NCI-H1092 treated with DMSO at 0.1 percent for 48 hours (cell line): ENCODE measurements around the gene AKT3.
A peak's percentile ranks its signal among the peaks of the same experiment; 100 is the strongest.

ENCODE experiments used
- DNase-seq: peaks from one replicate; lab custom pipeline; 2025; lab: John Stamatoyannopoulos, UW

AKT3 gene

DNA sequence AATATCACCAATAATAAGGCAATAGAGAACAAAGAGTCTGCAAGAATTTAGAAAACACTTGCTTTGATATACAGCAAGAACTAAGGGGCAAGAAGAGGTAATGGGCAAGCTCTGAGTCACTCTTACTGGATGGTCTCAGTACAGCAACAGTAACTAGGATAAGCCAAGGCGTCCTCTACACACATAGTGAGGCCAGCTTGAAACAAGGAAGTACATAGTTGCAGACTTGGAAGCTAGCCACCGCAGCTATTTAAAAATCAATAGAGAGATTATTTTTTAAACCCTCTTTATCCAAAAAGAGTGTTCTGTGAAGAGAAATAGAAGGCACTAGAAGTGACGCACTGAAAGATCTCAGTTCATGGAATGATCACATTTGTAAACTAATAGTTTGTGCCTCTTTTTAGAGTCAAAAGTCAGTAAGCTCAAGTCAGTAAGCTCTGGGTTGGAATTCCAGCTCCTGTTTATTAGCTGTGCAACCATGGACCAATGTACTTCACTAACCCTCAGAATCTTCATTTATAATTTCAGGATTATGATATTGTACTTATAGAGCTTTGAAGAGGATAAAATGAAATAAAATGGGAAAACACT lies 118.6 kb downstream of the AKT3 start:
- DNase-seq: peak; percentile 87

DNA sequence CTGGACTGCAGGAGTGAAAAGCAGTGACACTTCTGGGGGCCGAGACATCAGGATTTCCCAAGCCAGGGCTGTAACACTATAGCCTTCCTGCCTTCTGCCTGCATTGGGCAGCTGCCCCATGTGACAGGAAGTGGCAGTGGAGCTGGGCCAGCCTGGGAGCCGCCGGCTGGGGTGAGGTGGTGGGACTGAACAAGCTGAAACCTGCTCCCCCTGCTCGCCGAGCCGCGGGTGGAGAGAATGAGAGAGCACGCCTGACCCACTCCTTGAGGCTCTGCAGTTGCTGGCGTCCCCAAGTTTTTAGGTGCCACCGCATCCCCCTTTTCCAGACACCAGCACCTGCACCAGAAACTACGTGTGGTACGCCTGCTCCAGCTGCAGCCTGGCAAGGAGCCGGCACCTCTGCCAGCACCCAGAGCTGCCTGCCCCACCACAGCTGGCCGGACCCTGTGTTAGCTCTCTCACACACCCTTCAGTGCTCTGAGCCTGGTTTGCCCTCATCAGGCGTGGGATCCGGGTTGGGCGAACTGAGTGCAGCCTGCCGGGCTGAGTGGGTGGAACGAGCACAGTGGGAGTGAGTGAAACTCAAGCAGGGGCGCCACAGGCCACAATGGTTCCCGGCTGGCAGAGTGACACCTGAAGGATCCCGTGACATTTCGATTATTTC lies 119.4 kb downstream of the AKT3 start:
- no peak for DNase-seq

DNA sequence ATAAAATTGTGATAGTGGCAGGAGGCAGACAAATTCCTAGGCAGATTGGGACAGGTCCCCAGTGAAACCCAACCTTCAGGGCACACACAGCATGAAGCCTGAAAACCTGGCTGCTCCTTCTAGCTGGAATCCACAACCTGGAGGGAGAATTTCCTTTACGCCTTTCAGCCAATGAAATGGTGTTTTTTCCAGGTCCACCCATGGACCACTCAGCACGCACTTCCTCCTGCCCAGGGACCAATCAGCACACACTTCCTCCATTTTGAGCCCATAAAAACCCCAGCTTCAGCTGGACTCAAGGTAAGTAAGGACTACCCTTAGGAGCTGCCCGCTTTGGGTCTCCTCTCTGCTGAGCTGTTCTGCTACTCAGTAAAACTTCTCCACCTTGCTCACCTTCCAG lies 120.1 kb downstream of the AKT3 start:
- DNase-seq: no peak

DNA sequence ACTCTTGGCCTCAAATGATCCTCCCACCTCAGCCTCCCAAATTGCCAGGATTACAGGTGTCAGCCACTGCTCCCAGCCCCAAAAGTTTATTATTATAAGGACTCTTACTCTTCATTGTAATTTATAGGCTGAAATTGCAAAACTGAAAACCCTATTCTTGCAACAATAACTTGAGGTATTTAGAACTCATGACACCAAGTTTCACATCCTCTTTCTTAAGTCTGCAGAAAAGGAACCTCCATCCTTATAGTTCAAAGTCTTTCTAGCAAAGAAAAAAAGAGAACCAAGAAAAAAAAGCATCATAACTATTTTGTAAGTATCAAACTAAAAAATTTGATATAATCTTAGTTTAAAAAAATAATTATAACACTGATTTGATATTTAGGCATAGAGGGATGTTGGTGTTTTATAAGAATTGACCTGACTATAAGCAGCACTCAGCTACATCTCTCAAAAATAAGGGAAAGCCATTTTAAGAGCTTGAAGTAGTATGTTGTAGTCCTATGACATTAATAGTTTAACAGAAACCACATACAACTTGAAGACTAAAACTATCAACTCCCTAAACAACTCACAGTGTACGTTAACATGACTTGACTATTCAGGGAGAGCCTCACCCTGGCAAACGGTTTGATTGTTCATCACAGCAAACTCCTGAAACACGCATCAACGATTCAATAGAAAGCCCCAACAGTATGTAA lies 122.4 kb downstream of the AKT3 start:
- DNase-seq: no peak

DNA sequence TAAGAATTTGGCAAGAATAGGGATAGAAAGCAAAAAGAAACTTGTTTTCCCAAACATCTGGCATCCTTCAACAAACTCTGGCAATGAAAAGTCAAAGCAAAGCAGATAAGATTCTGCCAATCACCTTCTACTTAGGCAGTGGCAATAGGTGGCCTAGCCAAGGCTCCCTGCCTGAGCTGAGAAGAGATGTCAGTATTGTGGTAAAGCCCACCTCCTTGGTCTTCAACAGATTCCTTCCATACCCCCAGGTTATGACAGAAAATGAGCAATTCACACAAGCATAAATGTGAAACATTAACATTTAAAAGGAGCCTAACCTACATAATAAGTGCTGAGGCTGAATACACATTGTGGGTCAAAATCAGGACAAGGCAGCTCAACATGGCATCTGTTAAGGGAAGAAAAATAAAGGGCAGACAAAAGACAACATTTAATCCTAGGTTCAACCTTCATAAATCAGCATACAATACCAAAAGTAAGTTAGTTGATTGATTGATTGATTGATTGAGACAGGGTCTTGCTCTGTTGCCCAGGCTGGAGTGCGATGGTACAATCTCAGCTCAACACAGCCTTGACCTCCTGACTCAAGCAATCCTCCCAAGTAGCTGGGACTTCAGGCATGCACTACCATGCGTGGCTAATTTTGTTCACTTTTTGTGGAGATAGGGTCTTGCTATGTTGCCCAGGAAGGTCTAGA lies 123.1 kb downstream of the AKT3 start:
- DNase-seq: no peak

DNA sequence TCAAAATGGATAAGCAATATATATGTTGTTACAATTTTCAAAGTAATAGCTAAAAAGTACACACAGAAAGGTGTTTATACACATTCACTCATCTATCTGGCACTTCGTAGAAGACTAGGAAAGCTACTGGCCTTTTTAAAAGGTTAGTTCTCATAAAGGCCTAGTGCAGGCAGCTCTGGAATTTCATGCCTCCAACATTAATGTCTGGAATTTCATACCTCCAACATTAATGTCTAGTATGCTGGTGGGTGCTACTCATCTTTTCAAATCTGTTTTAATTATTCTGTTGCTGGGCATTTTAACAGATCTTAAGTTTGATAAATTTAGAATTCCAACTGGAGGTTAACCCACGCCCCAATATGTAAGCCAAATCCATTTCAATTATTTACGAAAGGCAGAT lies 124.2 kb downstream of the AKT3 start:
- DNase-seq: no peak

DNA sequence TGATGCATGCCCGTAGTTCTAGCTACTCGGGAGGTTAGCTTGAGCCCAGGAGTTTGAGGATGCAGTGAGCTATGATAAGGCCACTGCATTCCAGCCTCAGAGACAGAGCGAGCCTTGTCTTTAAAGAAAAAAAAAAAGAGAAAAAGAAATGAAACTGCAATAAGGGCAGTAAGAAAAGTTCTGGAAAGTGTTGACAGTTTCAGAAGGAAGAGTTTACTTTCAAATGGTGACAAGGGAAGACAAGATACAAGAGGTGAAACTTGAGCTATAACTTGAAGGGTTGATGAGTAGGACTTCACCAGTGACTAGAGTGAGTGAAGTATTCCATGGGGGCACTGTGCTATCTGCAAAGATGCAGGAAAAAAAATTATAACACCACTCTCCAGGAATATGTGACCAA lies 125.0 kb downstream of the AKT3 start:
- no peak for DNase-seq

DNA sequence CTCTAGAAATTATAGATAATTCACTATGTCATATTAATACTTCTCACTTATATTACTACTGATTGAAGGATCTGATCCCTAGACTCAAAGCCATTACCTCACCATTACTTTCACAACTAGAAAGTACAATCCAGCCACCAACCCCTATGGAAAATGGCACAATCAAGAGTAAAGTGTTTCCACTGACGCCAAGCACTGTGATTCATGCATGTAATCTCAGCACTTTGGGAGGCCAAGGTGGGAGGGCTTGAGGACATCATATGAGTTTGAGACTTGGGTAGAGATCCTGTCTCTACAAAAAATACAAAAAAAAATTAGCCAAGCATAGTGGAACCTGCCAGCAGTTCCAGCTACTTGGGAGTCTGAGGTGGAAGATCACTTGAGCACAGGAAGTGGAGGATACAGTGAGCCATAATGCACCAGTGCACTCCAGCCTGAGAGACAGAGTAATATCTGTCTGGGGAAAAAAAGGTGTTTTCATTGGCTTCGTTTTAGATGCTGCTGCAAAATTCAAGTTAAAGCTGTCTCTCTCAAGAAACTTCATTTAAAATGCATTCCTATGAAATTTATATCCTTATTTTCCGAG lies 126.5 kb downstream of the AKT3 start:
- peak; percentile 57 for DNase-seq

DNA sequence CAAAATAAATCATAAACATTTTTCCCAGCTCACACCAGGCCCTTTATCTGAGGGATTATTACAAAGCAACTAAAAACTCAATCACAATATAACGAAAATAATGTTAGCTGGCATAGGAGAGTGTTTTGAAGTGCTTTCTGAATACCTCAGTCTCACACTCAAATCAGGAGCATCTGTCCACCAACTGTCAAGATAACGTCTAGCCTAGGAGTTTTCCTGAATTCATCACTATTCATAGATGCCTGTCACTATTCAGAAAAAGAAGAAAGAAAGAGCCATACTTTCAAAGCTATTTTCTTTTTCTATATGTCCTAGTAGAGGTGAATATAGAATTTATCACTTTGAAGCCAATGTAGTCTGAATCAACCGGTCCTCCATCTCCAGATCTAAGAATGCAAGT lies 127.0 kb downstream of the AKT3 start:
- peak; percentile 77 for DNase-seq

DNA sequence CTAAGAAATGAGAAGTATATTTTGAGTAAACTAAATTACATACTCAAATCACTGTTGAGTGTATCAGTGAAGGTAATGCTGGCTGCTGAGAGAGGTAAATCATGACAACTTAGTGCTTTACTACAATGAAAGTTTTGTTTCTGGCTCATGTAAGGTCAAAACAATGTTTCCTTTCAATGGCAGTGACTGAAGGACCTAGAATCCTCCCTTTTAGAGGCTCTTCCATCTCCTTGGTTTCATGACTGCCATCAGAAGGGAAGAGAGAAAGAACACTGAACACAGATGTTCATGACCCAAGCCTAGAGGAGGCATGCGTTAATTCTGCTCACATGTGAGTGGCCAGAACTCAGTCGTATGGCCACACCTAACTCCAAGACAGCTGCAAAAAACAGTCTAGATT lies 130.6 kb downstream of the AKT3 start:
- no peak for DNase-seq

DNA sequence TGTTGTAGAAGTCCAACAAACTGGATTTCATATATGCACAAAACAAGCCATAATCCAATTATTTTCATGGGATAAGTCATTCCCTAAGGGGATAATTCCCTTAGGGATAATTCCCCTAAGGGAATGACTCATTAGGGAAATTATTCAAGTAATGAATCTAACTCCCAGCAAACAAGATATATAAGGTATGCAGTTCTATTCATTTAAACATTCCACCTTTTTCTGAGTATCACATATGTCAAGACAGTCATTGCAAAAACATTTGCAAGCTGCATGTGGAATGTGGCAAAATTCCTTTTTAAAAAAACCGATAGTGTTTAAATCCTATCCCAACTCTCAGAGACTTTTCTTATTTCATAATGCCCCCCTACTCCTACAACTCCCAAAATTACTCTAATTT lies 131.2 kb downstream of the AKT3 start:
- no peak for DNase-seq

DNA sequence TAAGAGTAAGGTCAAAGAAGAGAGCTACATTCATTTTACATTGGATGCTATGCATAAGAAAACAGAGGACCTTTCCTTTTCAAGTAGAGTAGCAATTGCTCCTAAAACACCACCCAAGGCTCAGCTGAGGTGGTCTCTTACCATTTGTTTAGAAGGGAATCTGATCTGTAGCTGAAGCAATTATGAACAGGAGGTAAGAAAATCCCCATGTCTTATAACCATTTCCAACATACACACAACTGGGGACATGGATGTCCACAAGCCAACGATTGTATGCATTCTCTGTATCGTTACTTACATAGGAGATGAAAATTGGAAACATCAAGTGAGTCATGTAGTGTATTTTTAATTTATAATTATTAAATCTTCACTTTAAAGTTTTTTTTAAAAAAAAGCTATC lies 132.0 kb downstream of the AKT3 start:
- DNase-seq: no peak

DNA sequence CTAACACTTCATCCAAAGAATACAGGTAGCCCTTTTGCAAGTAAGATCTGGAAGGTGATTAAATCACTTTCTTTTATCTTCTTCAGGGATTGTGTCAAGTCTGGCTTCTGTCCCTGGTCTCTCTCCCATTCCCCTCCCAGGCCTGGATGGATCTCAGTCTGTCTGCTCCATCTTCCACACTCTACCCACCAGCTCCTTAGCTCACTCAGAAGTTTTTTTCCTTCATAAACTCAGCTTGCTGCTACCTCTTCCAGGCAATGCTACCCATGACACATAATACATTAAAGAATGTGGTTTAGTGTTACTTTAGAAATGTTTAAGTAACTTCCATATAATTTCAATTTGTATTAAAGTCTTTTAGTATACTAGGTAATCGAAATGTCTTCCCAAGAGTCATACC lies 133.1 kb downstream of the AKT3 start:
- no peak for DNase-seq

DNA sequence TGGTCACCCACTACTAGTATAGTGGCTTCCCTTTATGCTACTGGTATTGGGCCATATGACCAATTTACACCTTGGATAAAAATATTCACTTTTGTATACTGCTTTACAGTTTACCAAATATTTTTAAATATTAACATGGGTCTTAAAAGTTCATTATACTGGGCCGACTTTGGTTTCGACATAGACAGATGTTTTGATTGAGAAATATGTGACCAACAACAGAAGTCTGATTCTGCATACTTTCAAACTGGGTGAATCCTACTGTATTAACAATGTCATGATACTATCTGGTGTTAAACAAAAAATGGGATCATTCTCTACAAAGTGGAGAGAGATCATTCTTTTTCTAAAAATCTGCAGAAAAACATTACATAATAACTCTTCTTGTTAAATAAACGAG lies 134.8 kb downstream of the AKT3 start:
- no peak for DNase-seq

DNA sequence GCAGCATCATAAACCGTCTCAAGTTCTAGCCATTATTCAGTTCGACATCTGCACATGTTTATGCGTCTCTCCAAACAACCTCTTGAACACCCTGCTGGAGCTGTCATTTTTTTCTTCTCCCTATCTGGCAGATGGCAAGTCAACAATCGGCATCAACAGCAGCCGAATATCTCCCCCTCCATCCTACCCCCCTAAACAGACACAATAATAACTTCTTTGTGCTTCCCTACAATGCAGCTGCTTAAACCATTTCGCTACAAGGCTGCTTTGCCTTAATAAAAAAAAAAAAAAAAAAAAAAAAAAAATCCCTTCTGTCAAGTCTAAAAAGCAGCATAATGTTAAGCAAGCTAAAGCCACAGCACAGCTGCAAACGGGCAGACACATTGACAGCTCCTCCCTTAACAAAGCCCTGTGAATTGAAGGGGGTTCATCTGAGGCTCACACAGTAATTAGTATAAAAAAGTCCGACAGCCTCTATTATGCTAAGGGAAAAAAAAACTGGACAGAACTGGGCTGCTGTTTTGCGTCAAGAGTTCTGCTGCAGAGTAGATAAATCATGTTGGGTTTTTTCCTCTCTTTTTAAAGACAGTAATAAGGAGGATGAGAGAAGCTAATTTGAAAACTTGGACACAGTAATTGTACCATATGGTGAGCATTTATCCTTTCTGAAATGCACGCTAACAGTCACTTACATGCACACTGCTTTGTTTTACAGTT lies 136.4 kb downstream of the AKT3 start:
- DNase-seq: peak; percentile 100

DNA sequence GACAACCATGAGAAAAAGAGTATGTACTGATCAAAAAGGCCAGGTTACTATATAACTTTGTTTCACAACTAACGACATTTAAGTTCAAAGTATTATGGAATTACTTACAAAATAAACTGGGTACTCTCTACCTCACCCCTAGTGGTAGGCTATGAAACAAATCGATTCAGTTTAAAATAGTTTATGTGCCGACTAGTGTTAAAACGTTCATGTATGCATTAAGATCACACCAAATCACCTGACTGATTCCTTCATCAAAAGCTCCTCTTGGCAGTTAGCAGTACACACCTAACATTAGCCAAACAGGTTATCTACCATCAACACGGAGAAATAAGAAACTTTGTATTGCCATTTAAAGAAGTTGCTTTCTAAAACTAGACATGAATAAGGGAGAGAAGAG lies 137.1 kb downstream of the AKT3 start:
- peak; percentile 98 for DNase-seq

DNA sequence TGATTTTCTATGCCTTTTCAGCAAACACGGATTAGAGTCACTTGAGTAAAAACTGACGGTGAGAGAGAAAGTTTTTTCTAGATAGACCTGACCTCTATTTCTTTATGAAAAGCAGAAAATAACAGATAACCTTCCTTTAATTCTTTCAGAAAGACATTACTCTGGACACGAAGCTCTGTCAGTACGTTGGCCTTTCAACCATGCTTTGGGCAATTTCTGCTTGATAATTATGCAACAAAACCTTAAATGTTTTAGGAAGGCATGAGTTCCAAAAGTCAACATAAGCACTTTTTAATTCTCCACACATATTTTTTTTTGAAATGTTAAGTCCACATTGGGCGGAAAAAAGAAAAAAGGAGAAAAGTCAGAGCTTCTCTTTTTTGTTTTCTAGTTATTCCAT lies 137.8 kb downstream of the AKT3 start:
- DNase-seq: peak; percentile 64

DNA sequence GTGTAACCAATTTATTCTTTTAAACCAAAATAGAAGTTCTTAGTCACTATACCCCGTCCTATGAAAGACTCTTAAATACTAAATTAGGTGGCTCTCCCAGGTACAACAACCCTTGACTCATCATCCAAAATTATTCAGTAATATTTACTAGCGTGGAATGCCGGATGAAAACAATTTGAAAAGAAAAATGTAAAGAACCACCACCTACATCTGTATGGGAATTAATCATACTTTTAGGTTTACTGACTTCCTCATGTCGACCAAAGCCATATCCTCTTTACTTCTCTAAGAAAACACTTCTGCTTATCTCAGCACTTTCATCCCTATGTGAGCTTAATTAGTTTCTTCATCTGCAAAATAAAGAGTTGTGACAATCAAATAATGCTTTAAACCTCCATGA lies 139.6 kb downstream of the AKT3 start:
- DNase-seq: no peak

DNA sequence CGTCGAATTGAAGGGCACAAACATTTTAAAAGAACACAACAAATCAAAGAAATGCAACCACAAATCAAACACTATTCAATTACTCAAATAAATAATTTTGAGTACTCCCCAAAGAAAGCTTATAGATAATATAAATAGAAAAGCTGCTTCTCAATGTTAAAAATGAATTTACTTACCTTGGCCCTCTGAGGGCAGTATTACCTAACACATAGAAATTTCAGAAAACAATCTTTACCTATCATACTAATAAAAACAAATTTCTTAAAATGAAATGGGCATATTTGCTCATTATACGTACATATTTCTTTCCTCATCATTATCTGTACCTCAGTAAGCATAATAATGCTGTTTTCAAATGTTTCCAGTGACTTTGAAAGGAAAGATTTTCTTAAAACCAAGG lies 141.8 kb downstream of the AKT3 start:
- DNase-seq: peak; percentile 50

DNA sequence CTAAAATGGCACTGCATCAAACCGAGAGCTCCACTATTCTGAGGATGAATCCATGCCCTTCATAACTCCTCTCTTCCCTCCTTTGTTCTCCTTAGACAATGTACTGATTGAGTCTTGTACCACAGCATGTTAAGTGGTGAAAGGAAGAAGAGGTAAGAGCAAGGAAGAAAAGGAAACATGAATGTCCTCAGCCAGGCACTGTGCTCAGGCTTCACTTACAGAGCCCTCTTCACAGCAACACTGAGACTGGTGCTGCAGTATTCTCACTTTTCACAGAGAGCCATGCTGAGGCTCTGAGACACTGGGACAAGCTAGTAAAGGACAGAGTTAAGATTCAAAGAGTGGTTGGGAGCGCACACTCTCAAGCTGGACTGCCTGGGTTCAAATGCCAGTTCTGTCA lies 143.5 kb downstream of the AKT3 start:
- no peak for DNase-seq

DNA sequence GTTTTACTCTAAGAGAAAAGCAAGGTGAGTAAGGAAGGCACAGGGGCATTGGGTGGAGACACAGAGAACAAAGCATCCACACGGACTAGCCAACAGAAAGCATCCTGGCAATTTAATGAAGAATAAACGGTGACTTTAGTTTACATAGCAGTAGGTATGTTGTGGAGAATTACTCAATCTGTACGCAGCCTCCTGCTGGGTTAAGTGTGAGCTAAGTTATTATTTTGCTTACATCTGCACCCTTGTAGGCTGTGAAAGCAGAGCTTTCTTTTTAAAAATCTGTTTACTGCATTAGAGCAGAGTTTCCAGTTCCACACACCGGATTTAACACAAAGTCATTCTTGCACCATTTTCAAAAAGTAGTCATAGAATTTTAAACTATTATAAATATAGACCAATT lies 144.5 kb downstream of the AKT3 start:
- DNase-seq: peak; percentile 69

DNA sequence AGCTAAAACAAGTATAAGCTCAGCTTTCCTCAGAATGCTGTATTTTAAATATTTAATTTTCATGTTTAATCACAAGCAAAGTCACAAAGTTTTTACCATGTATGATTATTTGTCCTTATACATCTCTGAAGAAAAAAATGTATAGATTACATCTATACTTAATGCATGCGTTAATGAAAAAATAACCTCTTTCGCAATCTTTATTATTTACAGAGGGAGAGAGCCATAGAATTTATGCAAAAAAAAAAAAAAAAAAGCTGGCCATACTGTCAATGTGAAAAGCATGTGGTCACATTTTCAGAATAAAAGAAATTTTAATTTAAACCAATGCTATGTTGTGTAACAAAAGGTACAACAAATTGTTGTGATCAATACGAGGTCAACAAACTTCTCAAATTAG lies 148.2 kb downstream of the AKT3 start:
- no peak for DNase-seq
